Calu3 (cell line): ENCODE results near the gene SECISBP2. TPM values are rescaled to one million over a fixed set of nuclear protein-coding genes. Genes with fewer than 3 reads are reported as not detected.

Source experiments
- BruUV-seq: library from RNA; stranded (reverse); fragments of 400-500 nt; replicated peaks from 2 replicates; lab custom pipeline; 2021; lab: Mats Ljungman, UMichigan
- CTCF ChIA-PET: fragments of 300-600 bp; sonication (Branson Sonifier 250); formaldehyde crosslinking; loops from one replicate; lab custom pipeline; 2022; ENCODE audit warnings: antibody characterized with exemption; lab: Charles Lee
- DNase-seq: peaks from one replicate; pipeline ENCODE4 v3.0.0; 2022
- H3K27ac Mint-ChIP-seq: one replicate; pipeline ENCODE4 v1.8.0; 2022; ENCODE audit warnings: mixed read lengths; ENCODE audit not compliant: unreplicated experiment
- H3K27me3 Mint-ChIP-seq: one replicate; pipeline ENCODE4 v1.8.0; 2022; ENCODE audit warnings: mixed read lengths; ENCODE audit not compliant: unreplicated experiment
- H3K36me3 Mint-ChIP-seq: one replicate; pipeline ENCODE4 v1.8.0; 2022; ENCODE audit warnings: mild to moderate bottlenecking, moderate library complexity, mixed read lengths; ENCODE audit not compliant: insufficient read depth, unreplicated experiment
- H3K4me1 Mint-ChIP-seq: one replicate; pipeline ENCODE4 v1.8.0; 2022; ENCODE audit warnings: mild to moderate bottlenecking, low read depth, mixed read lengths; ENCODE audit not compliant: unreplicated experiment
- H3K4me3 Mint-ChIP-seq: one replicate; pipeline ENCODE4 v1.8.0; 2022; ENCODE audit warnings: mild to moderate bottlenecking, low read depth, moderate library complexity, mixed read lengths; ENCODE audit not compliant: unreplicated experiment
- H3K9me3 Mint-ChIP-seq: one replicate; pipeline ENCODE4 v1.8.0; 2022; ENCODE audit warnings: low read depth, mixed read lengths; ENCODE audit not compliant: unreplicated experiment
- intact Hi-C: fragments of 100-400 bp; cut with micrococcal nuclease; formaldehyde crosslinking; loops from one replicate; pipeline ENCODE4 v1.10.0; 2022; ENCODE audit not compliant: unreplicated experiment
- total RNA-seq: library from RNA; stranded (reverse); gene quantifications from 2 replicates; pipeline ENCODE4 v1.2.3, GENCODE V29; 2022
- TF ChIP-seq, protein P1 (sequence below): fragments of 200-600 bp; IDR thresholded peaks from one replicate; pipeline ENCODE4 v1.8.0; 2022; ENCODE audit warnings: antibody characterized with exemption; ENCODE audit not compliant: unreplicated experiment

Gene SECISBP2
- total RNA-seq, 1 experiment from 2014 or later, result 27.8 TPM

DNA sequence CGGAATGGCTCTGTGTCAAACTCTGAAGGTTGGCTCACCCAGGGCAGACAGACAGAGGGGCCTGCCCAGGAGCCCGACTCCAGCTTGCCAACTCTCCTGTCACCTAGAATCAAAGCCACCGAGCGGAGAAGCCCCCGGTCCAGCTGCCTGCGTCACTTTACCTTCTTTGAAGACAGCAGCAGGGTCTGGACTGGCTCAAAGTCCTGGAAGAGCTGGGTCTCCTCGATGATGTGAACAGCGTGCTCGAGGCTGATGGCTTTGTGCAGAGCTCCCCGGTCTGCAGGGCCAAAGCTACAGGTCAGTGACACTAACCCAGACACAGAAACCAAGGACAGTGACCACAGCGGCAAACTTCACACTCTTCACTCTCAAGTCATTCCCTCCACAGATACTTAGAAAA, 67.9 kb downstream of the SECISBP2 start:
- no peak for DNase-seq
- no peaks in the 10 kb centered on the region for H3K9me3 Mint-ChIP-seq
- no peaks in the 10 kb centered on the region for H3K36me3 Mint-ChIP-seq
- H3K27ac Mint-ChIP-seq, result no peak overlapping the region
- H3K4me3 Mint-ChIP-seq, result no peak overlapping the region
- no peaks in the 10 kb centered on the region for H3K4me1 Mint-ChIP-seq
- CTCF ChIA-PET, result no interaction called here
- no peaks in the 10 kb centered on the region for H3K27me3 Mint-ChIP-seq
- no TSS peak for BruUV-seq
- TF ChIP-seq, protein P1, sequence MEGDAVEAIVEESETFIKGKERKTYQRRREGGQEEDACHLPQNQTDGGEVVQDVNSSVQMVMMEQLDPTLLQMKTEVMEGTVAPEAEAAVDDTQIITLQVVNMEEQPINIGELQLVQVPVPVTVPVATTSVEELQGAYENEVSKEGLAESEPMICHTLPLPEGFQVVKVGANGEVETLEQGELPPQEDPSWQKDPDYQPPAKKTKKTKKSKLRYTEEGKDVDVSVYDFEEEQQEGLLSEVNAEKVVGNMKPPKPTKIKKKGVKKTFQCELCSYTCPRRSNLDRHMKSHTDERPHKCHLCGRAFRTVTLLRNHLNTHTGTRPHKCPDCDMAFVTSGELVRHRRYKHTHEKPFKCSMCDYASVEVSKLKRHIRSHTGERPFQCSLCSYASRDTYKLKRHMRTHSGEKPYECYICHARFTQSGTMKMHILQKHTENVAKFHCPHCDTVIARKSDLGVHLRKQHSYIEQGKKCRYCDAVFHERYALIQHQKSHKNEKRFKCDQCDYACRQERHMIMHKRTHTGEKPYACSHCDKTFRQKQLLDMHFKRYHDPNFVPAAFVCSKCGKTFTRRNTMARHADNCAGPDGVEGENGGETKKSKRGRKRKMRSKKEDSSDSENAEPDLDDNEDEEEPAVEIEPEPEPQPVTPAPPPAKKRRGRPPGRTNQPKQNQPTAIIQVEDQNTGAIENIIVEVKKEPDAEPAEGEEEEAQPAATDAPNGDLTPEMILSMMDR, result no peak
- intact Hi-C loops, result no loop called here

- Mint-ChIP-seq H3K27ac (no peak overlapping the region), H3K9me3 (no peaks in the 10 kb centered on the region), H3K27me3 (no peaks in the 10 kb centered on the region), H3K4me3 (no peak overlapping the region), H3K4me1 (no peaks in the 10 kb centered on the region), H3K36me3 (no peaks in the 10 kb centered on the region)
- TF ChIP-seq, protein P1, result no peak
- no TSS peak for BruUV-seq
- CTCF ChIA-PET, result no interaction called here
- no peak for DNase-seq
- intact Hi-C loops, result no loop called here
Measured at GRCh38 chr9:89386797-89387196, 68.5 kb downstream of the SECISBP2 start.

GRCh38 chr9:89387197-89387849, 69.0 kb downstream of the SECISBP2 start:
- Mint-ChIP-seq H3K9me3 (no peaks in the 10 kb centered on the region), H3K27ac (no peak overlapping the region), H3K27me3 (no peaks in the 10 kb centered on the region), H3K4me1 (no peaks in the 10 kb centered on the region), H3K4me3 (no peak overlapping the region), H3K36me3 (no peaks in the 10 kb centered on the region)
- no TSS peak for BruUV-seq
- no peak for DNase-seq
- intact Hi-C loops, result no loop called here
- TF ChIP-seq, protein P1, result no peak
- CTCF ChIA-PET, result no interaction called here

DNA sequence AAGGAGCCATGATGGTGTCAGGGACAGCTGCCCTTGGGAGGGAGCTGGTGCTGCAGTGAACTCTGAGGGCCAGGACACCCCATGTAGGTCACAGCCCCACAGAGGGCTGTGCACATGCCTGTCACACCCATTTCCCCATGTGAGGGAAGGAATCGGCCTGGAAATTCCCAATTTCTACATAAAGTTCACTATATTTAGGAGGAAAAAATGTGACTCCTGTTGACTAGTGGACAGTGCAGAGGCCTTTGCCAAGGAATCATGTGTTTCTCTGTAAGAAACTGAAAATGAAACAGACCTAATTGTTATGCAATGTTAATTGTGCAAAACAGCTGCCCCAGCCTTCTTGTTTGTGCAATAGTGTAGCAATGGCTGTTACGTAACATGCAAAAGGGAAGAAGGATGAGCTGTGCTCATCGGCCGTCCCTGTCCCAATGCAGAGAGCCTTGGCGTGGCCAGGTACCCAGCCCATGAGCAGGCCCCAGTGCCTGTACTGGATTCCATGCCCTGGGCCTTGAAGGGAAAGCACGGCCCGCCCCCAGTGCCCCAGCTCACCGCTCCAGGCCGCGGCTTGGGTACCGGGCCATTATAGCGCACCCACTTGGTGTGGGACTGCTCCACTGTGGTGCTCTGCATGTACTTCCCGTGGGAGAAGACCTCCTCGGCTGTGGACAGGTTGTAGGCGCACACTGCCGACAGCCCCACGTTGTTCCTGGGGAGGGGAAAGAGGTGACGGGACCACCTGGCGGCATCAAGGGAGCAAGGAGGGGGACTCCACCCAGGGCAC, 70.0 kb downstream of the SECISBP2 start:
- TF ChIP-seq, protein P1, result no peak
- Mint-ChIP-seq H3K36me3 (no peaks in the 10 kb centered on the region), H3K4me1 (no peaks in the 10 kb centered on the region), H3K4me3 (no peak overlapping the region), H3K27ac (no peak overlapping the region), H3K27me3 (no peaks in the 10 kb centered on the region), H3K9me3 (no peaks in the 10 kb centered on the region)
- no peak for DNase-seq
- intact Hi-C loops, result no loop called here
- CTCF ChIA-PET, result no interaction called here
- BruUV-seq, result no TSS peak
